GM21381 (cell line): ENCODE data around the gene LRRC59.
"Not testable (repeated sequence)": the region's sequence is repeated elsewhere in the genome, so short reads cannot be mapped to it uniquely, and the experiment has no call there.

Experiments
- ATAC-seq: cut with Tn5 transposase; IDR thresholded peaks from one replicate; pipeline ENCODE4 v1.9.1; 2021; ENCODE audit warnings: mild to moderate bottlenecking, moderate library complexity; ENCODE audit not compliant: unreplicated experiment

The LRRC59 gene

GRCh38 chr17:50348522-50349242 is 48.6 kb downstream of the LRRC59 start:
- no peak for ATAC-seq

GRCh38 chr17:50347894-50348291 is 49.4 kb downstream of the LRRC59 start:
- no peak for ATAC-seq

DNA sequence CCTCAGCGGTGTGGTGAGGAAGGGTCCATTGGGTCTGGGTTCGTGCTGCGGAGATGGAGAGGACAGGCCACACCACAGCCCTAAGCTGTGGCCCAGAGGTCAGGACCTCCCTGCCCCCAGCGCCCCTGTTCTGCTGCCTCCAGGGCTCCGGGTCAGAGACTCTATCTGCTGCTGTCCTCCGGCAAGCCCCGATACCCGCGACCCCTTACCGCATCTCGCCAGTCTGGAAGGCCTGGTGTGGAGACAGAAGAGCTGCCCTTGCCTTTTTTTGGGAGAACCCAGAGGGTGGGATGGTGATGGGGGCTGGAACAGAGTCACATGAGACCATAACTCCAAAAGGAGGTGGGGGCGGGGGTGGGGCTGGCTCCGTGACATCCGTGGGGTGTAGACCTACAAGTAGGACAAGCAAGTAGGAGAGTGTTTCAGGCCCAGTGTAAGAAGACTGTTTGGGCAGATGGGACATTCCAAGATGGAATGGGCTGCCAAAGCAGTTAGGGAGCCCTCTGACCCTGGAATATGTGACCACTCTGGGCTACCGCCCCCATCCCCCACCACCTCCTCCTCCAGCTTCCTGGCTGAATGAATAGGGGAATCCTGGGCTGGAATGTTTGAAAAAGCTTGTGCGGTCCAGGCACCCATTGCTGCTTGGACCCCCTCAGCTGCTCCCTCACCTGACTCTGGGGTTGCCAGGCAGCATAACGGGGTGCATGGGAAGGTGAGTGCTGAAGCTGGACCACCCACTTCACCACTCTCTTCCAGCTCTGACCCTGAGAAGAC is 50.0 kb downstream of the LRRC59 start:
- ATAC-seq, result no peak

- peak; percentile 47 for ATAC-seq
Observed at GRCh38 chr17:50346313-50347116, 50.8 kb downstream of the LRRC59 start.

GRCh38 chr17:50345432-50346312 is 51.7 kb downstream of the LRRC59 start, which contains the start of gene XYLT2:
Gene XYLT2, plus strand, starts transcription at chr17:50346126. Its CDS starts 15 bp downstream, at chr17:50346141.
- peak; percentile 81 for ATAC-seq

DNA sequence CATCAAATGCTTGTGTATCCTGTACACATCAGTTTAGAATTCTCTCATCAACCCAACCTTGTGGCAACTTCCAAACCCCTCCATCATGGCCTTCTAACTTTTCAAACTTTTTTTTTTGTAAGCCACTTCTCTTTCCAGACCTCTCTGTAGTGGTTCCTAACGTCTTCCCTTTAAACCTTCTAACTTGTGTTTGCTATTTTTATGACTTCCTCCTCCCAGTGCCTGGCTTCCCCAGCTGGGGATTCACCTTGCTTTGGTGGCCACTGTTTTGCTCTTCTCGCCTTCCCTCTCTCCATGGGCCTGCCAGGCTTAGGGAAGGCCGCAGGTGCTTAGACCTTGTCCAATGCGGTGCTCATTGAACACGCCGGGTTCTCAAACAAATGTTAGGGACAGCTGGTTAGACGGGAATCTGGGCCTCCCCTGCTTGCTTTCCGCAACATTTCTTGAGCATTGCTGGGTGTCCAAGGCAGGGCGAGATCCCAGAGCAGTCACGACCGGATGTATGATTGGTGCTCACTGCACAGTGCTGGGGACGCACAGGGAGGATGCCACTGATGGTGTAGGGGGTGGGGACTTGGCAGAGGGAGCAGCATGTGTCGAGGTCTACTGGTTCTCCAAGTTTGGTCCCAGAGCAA is 52.5 kb downstream of the LRRC59 start:
- ATAC-seq, result no peak

DNA sequence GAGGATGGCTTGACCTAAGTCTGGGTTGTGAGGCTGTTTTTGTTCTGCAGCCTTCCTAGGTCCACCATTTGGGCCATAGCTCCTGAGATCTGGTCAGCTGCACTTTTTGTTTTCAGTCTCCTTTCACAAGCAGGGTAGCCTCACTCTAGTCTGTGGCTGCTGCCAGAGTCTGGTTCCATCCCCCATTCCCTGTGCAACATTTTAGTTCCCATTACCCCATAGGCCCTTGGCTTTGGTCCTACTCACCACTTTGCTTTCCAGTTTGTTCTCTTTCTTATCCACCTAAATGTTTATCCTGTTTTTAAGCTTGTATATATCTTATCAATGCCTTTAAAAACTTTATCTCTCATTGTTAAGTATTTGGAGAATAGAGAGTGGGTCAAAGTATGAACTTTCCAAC is 57.9 kb downstream of the LRRC59 start:
- no peak for ATAC-seq

- ATAC-seq, result no peak
Observed at GRCh38 chr17:50338645-50339044, 58.7 kb downstream of the LRRC59 start.

GRCh38 chr17:50337956-50338355 is 59.4 kb downstream of the LRRC59 start:
- no peak for ATAC-seq

DNA sequence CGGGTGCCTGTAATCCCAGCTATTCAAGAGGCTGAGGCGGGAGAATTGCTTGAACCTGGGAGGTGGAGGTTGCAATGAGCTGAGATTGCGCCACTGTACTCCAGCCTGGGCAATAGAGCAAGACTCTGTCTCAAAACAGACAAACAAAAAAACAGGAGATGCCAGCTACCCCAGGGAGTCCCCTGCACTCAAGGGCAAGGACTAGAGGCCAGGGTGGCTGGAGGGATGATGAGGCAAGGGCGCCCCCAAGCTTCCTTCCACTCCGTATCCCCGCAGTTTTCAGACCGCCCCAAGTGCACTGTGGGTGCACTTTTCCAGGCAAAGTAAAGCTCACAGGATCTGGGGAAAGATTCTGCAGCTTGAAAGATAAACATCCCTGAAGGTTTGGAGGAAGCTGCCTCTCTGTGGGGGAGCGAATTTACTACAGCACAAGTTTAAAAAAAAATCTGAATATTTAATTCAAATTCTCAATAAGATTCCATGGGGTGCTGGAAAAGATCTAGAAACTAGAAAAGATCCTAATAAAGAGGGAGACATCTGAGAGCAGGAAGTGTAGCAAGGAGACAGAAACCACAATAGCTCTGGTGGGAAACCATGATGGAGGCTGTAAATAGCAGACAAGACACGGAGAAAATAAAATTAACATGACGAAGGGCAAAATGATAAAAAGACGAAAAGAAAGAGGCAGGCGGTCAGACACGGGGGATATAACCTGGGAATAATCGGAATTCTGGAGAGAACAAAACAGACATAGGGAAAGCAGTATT is 63.8 kb downstream of the LRRC59 start:
- not testable (repeated sequence) for ATAC-seq

GRCh38 chr17:50332196-50332595 is 65.1 kb downstream of the LRRC59 start:
- no peak for ATAC-seq
